ENCODE results near the gene DLX4.
A peak's percentile ranks its signal among the peaks of the same experiment; 100 is the strongest.

Gene DLX4

GRCh38 chr17:49946964-49947584 is 21.9 kb upstream of the DLX4 start:
- no peak for TF ChIP-seq CTCF (IDR thresholded peaks at IDR 0.05)

GRCh38 chr17:49949634-49950033 is 19.4 kb upstream of the DLX4 start:
- Histone ChIP-seq H3K27ac (no peak overlapping the region), H3K4me3 (no peak overlapping the region)
- no peak for DNase-seq (ENCODE audit: low spot score)
- no peak for TF ChIP-seq CTCF (IDR thresholded peaks at IDR 0.05)

More at GRCh38 chr17:49946964-49947584, 21.9 kb upstream of the DLX4 start:
- no peak for DNase-seq (ENCODE audit: low spot score)
- H3K4me3 ChIP-seq, result no peak overlapping the region
- no peak overlapping the region for H3K27ac ChIP-seq

GRCh38 chr17:49951362-49952082 is 17.5 kb upstream of the DLX4 start:
- H3K4me3 ChIP-seq, result no peak overlapping the region
- no peak for TF ChIP-seq CTCF (IDR thresholded peaks at IDR 0.05)
- no peak overlapping the region for H3K27ac ChIP-seq
- no peak for DNase-seq (ENCODE audit: low spot score)

GRCh38 chr17:49952209-49952911 is 16.6 kb upstream of the DLX4 start:
- no peak overlapping the region for H3K27ac ChIP-seq
- H3K4me3 ChIP-seq, result no peak overlapping the region
- TF ChIP-seq CTCF (IDR thresholded peaks at IDR 0.05), result peak; percentile 65
- no peak for DNase-seq (ENCODE audit: low spot score)

GRCh38 chr17:49952912-49953497 is 16.0 kb upstream of the DLX4 start:
- no peak overlapping the region for H3K4me3 ChIP-seq
- no peak for TF ChIP-seq CTCF (IDR thresholded peaks at IDR 0.05)
- H3K27ac ChIP-seq, result no peak overlapping the region
- no peak for DNase-seq (ENCODE audit: low spot score)

GRCh38 chr17:49955157-49955556 is 13.8 kb upstream of the DLX4 start:
- Histone ChIP-seq H3K4me3 (no peak overlapping the region), H3K27ac (no peak overlapping the region)
- no peak for TF ChIP-seq CTCF (IDR thresholded peaks at IDR 0.05)
- DNase-seq (ENCODE audit: low spot score), result no peak

Data from coronary artery (tissue), 2 donors.